Sciatic nerve (tissue), 2 donors: ENCODE results near the gene SLC37A1. TPM values are rescaled to one million over a fixed set of nuclear protein-coding genes. Genes with fewer than 3 reads are reported as not detected.
A peak's percentile ranks its signal among the peaks of the same experiment; 100 is the strongest.
"Not testable (repeated sequence)": the region's sequence is repeated elsewhere in the genome, so short reads cannot be mapped to it uniquely, and the experiment has no call there.

ENCODE experiments used
- ATAC-seq: fragments of 200-7000 bp; cut with Tn5 transposase; one replicate; pipeline ENCODE4 v1.9.1; 2020; ENCODE audit warnings: mild to moderate bottlenecking, moderate library complexity
- DNase-seq: peaks from one replicate; pipeline ENCODE4 v3.0.0-alpha.2; 2020; ENCODE audit warnings: low spot score
- intact Hi-C: fragments of 100-400 bp; cut with DNase I; formaldehyde crosslinking; loops from one replicate; pipeline ENCODE4 v1.14.2; 2022
- total RNA-seq: library from RNA; stranded (reverse); fragmentation: NEBNext Ultra II Directional; extraction: Animal tissue kit (Norgen Biotek cat#: 25700); gene quantifications from one replicate; pipeline ENCODE4 v1.2.1, GENCODE V29; 2021
- donor health status: DM: no; HTN: no; CAD: no.
- donor health status: DM: no; HTN: no; CAD: no.

SLC37A1 gene
- total RNA-seq = 7.4 TPM

DNA sequence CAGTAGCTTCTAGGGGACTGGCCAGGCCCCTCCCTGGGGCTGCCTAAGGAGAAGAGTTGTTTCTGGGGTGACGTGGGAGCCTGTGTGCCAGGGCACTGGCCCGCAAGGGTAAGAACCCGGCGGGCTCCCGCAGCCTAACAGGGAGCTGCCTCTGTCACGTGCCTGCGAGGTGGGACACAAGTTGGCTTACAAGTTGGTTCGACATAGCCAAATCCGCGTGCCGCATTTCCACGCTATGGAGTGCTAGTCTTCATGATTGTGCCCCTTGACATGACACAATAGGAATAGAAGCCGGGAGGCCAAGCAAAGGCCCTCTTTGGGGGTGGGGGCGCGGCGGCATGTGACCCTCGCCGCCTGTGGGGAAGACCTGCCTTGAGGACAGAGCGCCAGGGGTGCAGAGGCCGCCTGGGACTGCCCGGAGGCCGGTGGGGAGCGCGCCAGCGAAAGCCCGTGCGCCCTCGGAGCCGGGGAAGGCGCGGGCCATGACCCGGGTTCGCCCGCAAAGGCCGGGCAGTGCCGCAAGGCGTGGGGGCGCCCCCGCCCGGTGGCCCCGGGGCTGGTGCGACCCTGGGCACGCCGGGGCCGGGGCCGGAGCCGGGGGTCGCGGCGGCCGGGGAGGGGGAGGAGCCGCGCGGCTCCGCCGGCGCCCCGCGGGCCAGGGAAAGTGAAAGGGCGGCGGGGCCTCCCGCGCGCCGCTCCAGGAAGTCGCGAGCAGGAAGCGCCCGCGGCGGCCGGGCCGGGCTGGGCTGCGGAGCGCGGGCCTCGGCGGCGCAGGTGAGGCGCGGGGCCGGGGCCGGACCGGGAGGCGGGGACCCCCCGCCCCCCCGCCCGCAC lies at the start of gene SLC37A1:
SLC37A1 (plus strand) TSS at position 702 of the 834 bp plus-strand sequence. CDS start 4,603 bp downstream, outside the sequence.
- intact Hi-C loops = no loop called here
- DNase-seq (peak; percentile 69), ATAC-seq (peak; percentile 33)

DNA sequence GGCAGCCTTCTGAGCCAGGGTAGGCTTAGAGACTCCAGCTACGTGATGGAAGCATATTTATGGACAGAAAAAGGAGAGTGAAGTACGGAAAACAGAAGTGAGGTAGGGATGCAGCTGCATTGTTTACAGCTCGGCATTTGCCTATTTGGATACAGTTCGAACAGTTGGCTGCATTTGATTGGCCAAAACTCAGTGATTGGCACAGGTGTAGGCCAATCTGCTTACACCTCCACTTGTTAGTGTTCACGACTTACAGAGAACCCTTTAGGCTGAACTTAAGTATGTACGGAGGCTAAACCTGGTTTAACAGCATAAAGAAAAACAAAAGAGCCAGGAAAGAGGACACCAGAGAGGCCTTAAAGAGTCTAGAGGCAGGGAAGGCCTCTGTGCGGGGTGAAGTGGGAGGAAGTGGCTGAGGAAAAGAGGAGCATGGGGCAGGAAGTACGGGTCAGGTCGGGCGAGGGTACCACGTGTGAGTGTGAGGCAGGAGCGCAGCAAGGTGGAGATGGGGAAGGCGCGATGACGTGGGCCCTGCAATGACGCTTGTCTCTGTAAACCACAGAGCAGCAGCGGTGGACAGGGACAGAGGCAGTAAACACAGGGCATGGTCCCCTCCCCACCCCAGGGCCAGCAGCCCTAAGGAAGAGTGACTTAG lies 49.7 kb upstream of the SLC37A1 start:
- intact Hi-C loops = no loop called here
- DNase-seq (peak; percentile 56), ATAC-seq (peak; percentile 39)

DNA sequence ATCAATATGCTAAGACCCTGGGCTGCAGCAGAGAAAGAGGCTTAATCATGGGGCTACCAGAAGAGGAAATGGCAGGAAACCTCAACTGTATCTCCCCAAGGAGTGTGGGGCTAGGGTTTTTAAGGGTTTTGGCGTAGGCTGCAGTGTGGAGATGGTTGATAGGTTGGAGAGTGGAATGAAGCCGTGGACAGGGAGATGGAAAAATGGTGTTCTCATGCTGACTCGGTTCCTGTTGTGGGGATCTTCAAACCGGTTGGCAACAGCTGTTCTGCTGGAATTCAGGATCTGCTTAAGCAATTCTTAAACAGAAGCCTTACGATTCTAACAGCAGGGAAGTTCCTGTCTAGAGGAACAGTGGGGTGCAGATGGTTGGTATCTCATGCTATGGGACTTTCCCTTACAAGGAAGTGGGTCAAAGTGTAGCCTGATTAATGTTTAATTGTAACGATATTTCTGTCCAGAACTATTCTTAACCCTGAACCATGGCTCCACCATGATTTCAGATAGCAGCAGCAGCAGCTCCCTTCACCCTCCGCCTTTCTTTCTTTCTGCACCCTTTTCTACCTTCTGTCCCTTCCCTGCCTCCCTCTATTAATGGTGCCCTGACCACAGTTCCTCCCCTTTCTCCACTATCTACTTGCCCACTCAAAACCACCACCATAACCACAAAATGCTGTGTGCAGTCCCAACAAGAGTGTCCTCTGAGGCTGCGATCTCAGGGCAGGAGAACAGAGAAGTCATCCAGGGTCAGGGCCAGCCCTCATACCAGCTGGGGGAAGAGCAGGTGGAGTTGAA lies 48.4 kb upstream of the SLC37A1 start:
- no peak for ATAC-seq
- intact Hi-C loops = no loop called here

DNA sequence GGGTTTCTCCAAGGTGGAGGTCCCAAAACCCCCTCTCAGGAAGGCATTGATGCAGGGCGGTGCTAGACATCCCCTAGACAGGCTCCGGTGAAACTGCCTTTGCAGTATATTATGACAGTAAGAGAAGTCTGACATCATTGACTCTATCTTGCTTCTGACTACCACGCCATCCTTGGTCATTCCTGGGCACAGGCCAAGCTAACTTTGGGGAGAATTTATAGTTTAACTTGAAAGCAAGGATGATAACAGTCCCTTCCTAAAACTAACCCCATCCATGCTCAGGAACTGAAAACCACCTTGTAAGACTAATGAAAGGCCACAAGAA lies 47.9 kb upstream of the SLC37A1 start:
- ATAC-seq (no peak), DNase-seq (peak; percentile 15)
- intact Hi-C loops = no loop called here

More for the DNA sequence above, 48.4 kb upstream of the SLC37A1 start:
- DNase-seq = peak; percentile 14

DNA sequence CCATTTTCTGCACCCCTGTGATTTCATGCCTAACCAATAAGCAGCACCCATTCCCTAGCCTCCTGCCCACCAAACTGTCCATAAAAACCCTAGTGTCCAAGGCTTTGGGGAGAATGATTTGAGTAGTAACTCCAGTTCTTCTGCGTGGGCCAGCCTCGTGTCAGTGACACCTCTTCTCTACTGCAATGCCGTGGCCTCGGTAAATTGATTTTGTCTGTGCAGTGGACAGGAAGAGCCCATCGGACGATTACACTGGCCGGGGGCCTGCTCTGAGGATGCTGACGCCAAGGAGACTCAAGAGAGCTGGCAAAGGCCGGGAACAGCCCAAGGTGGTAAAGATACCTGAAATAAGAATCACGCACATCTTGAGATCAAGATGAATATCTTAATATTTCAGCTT lies 47.0 kb upstream of the SLC37A1 start:
- ATAC-seq = no peak

DNA sequence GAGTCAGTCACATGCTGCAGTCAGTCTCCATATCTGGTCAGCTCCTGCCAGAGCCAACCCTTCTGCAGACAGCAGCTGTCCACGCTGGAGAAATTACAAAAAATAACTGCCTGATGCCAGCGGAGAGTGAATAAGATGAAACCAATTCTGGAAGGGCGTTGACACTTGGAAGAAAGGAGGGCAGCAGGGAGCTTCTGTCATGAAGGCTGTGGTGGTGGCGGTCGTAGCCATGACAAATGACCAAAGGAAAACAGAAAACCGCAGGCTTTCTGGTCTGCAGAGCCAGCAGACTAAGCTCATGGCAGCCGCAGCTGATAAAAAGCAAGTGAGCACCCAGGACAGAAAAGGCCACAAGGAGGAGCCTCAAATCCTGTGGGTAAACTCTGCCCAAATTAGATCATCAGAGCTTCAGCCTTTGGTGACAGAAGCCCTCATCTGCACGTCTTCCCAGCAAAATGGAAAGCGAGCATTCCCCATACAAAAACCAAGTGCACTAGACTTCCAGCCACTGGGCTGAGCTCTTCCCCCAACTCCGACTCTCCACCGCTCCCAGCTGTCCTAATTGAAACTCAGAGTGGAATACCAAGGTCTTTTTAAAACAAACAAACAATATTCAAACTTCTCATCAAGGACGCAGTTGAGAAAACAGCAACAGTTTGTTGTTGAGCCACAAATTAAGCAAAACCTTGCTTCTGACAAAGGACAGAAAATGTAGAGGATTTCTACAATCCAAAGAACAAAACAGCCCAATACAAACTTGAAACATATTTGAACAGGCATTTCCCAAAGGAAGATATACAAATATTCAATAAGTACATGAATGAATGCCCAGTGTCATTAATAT lies 46.3 kb upstream of the SLC37A1 start:
- ATAC-seq (no peak), DNase-seq (peak; percentile 21)
- intact Hi-C loops = no loop called here

More for the DNA sequence above, 47.0 kb upstream of the SLC37A1 start:
- DNase-seq = peak; percentile 34
- intact Hi-C loops = no loop called here

DNA sequence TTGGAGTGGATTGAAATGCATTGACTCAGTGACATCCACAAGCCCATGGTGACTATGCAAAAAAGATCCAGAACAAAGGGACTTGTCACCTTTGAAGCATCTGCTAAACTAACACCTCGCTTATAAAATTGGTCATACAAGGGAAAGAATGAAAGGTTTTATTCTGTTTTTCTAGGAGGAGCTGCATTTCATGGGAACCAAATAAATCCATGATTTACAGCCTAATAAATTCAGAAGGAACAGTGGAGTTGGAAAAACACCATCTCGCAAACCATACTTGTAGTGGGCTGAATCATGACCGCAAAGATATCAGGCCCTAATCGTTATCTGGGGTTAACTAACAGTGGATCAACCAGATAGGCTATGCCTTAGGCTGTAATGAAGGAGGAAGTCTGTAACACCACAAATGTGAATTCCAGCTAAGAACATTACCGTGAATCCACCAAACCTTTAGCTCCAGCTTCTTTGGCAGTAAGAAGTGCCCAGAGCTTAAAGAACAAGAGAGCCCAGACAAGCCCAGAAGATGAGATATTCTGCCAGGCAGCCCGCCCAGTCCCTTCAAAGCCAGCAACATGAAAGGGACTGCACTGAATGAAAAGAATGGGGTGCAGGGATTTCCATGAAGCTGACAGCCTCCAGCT lies 45.0 kb upstream of the SLC37A1 start:
- ATAC-seq (no peak), DNase-seq (no peak)
- intact Hi-C loops = no loop called here

DNA sequence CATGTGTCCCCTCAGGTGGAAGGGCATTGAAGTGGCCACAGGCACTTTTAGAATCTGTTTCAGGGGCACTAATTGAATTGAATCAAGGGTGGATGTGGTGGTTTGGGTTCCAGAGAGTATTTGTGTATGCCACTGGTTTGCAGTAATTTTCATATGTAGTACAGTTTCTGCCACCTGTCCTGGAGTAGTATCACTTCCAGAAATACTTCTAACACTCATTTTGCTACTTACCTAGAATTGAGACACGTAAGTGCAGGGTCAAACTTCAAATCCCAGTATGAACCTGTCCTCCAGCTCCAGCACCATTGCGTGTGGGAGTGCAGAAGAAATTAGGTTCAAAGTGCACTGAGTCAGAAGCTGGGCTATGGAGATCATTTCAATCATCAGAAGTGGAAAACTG lies 44.4 kb upstream of the SLC37A1 start:
- ATAC-seq = no peak
- DNase-seq = no peak
- intact Hi-C loops = no loop called here

DNA sequence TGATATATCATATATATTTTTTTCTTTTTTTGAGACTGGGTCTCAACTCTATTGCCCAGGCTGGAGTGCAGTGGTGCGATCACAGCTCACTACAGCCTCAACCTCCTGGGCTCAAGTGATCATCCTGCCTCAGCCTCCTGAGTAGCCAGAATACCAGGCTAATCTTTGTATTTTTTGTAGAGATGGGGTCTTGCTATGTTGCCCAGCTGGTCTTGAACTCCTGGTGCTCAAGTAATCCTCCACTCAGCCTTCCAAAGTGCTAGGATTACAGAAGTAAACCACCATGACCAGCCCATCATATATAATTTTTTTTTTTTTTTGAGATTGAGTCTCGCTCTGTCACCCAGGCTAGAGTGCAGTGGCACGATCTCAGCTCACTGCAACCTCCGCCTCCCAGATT lies 43.9 kb upstream of the SLC37A1 start:
- ATAC-seq, intact Hi-C loops, DNase-seq: not testable (repeated sequence)

DNA sequence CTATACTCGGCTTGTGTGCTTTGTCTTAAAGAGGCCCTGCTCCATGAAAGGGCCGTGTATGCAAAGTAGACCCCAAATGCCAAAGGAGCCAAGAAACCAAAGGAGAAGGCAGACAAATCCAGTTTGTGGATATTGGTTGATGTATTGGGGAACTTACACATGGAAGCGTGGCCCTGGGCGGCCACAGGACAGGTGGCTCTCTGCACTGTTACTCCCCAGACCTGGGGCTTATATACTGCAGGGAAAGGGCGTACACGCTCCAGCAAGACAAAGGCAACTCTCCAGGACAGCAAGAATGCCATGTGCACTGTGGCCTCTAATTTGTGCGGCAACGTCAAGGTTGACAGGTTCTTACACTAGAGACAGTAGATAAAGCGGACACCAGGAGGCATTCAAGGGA lies 42.4 kb upstream of the SLC37A1 start:
- ATAC-seq (no peak), DNase-seq (peak; percentile 4)
- intact Hi-C loops = no loop called here

DNA sequence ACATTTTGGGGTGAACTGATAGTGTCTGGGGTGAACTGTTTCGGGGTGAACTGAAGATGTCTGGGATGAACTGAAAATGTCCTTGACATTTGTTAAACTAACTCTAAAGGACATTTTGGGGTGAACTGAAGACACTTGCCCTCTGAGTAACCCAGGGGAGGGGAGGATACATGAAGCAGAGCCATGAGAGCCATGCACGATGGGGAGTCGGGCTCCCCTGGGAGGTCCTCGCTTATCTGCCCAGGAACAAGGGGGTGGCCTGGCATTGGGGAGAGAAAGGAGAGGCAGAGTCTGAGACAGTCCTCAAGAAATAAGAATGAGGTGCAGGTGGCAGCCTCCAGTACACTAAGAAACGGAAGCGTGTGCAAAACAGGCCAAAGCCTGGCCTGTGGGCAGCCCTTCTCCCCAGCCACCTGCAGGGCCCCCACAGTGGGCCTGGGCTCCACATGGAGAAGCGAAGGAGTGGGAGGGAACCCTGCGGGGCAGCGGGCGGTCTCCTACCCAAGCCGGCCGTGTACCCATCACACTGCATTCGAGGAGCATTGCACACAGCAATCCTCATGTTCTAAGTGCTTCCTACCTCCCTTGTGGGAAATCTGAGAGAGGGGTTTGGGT lies 41.8 kb upstream of the SLC37A1 start:
- ATAC-seq = no peak
- intact Hi-C loops = no loop called here

DNA sequence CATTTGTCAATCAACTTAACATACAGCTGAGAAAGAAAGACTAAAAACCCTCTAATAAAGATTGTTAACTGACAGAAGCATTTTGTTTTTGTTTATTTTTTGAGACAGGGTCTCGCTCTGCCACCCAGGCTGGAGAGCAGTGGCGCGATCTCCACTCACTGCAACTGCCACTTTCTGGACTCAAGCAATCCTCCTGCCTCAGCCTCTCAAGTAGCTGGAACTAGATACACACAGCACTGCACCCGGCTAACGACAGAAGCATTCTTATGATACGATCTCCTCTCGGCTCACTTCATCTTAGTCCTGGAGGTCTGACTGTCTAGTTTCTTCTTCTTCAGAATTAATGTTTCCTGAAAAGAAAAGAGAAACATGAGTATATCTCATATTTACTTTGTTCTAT lies 41.1 kb upstream of the SLC37A1 start:
- intact Hi-C loops = no loop called here

More for the DNA sequence above, 41.8 kb upstream of the SLC37A1 start:
- peak; percentile 12 for DNase-seq

DNA sequence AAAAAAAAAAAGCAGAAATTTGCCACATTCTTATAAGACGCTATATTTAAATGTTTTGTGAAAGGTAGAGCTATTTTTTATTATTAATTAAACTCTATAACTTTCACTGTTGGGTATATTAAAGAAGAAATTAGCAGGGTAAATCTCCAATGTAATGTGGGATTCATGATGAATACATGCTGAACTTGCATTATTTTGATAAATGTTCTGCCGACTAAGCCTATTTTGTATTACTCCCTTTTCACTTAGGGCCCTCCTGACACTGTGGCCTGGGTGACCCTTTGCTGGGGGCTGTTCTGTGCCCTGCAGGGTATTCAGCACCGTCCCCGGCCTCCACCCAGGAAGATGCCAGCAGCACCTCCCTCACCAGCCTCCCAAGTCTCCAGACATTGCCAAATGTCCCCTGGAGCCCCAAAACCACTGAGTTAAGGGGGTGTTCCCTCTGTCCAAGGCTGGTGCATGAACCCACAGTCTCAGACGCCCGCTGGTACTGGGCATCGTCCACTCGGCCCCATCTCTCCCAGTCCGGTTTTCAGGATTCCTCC lies 40.1 kb upstream of the SLC37A1 start:
- intact Hi-C loops = no loop called here
- ATAC-seq = no peak
- DNase-seq = peak; percentile 49

More for the DNA sequence above, 41.1 kb upstream of the SLC37A1 start:
- DNase-seq = peak; percentile 6
- no peak for ATAC-seq

DNA sequence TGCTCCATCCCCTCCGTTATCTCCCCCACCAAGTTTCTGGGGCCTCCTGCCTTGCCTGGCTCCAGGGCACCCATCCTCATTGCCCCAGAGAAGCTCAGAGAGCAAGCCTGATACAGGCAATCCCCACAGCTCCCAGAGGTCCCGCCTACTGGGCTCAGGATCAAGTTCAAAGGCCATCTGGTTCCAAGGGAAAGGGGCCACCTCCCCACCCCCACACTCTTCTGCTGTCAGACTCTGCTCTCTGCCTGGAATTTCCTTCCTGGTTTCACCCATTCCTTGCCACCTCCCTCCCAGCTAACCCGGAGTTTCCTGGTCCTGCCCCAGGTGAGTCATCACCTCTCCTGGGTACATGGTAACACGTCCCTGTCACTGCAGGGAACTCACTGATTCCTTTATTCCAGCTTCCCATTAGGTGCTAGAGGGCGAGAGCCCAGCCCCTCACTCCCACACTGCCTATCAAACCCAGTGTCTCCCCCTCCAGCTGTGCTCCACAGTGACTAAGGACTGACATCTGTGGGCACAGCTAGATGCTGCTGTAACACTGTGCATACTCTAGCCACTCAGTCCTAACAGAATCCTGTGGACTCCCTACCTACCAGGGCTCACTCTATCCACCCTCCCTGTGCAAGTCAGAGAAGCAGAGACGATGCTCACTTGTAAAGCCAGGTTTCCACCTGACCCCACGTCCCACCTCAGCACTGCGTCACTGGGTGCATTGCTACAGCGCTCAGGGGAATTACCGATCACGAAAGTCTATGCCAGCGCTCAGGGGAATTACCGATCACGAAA lies 39.4 kb upstream of the SLC37A1 start:
- DNase-seq (peak; percentile 47), ATAC-seq (no peak)
- intact Hi-C loops = no loop called here

DNA sequence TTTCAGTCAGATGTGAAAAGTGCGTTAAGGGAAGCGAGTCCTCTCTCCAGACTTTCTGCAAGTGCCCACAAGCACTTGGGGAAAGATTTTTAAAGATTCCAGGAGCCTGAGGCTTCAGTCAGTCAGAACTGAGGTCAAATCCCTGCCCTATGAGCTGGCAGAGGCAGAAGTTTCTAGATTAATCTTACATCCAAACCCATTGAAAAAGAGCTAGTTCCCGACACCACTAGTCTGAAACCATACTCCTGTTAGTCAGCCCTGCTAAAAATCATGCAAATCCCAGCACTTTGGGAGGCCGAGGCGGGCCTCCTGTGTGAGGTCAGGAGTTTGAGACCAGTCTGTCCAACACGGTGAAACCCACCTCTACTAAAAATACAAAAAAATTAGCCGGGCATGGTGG lies 38.6 kb upstream of the SLC37A1 start:
- ATAC-seq = no peak
- peak; percentile 17 for DNase-seq
- intact Hi-C loops = no loop called here

DNA sequence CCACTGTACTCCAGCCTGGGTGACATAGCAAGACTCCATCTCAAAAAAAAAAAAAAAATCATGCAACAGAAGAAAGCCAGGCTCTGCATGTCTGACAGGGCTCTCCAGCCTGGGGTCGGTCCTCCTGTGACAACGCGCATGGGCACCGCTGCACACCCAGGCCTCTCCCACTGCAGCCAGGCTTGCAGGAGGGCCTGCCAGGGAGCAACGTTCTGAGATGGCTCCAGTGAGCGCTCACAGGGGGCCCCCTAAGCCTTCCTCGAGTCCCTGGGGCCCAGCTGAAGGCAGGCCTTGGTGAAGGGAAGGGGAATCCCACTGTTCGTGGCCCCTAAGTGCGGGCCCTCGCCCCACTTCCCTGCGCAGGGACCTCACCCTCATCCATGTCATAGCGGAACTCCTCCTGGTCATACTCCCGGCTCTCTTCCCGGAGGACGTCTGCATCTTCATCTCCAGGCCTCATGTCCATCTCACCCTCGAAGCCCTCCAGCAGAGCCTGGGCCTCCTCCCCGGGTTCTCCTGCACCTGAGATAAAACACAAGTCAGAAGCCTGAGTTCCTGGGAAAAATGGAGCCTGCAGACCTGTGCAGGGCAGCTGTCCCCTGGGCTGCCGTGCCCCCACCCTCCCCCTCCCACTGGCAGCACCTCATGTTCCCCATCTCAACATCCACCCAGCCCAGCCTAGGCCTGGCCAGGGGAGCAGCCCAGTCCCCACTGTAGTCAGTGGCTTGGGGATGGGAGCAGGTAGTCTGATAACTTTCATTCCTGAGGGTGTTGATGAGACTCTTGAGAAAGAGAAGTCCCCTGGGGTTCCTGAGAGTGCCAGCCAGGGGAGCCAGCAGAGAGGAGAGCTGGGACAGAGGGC lies 37.9 kb upstream of the SLC37A1 start:
- ATAC-seq = no peak
- DNase-seq = peak; percentile 31
- intact Hi-C loops = no loop called here
